Naive thymus-derived CD8-positive, alpha-beta T cell (primary cell): ENCODE measurements around the gene PIK3R3. TPM values are rescaled to one million over a fixed set of nuclear protein-coding genes. Genes with fewer than 3 reads are reported as not detected.

Experiments
- ATAC-seq, 2 donors: fragments of 150-1000 bp; cut with Tn5 transposase in 1 of 2; sonication (Bioruptor Pico), chemical (Tn5 transposase) in 1 of 2; 1 replicate in 1 of 2; 2 replicates in 1 of 2; pipeline ENCODE4 v1.10.0; 2021; ENCODE audit warnings: mild to moderate bottlenecking in 2 of 2, moderate library complexity in 2 of 2
- POLR2A ChIA-PET: fragments of 350-600 bp; sonication (Branson Sonifier 250); formaldehyde crosslinking; loops from one replicate; lab custom pipeline; 2021; ENCODE audit warnings: antibody characterized with exemption; lab: Charles Lee
- DNase-seq, 10 donors: peaks; one replicate each; pipeline versions ENCODE4 v3.0.0 to v3.0.0-alpha.2; 2020 to 2022
- H3K27ac Mint-ChIP-seq, 10 donors: one replicate each; pipeline ENCODE4 v1.8.0; 2020 to 2022; ENCODE audit warnings: mild to moderate bottlenecking in 10 of 10, mixed read lengths in 10 of 10, moderate library complexity in 4 of 10, inconsistent platforms in 1 of 10
- H3K27me3 Mint-ChIP-seq, 5 donors: one replicate each; pipeline ENCODE4 v1.8.0; 2021 to 2022; ENCODE audit warnings: mixed read lengths in 5 of 5
- H3K36me3 Mint-ChIP-seq, 3 donors: one replicate each; pipeline ENCODE4 v1.8.0; 2020 to 2022; ENCODE audit warnings: mixed read lengths in 3 of 3, mild to moderate bottlenecking in 2 of 3, inconsistent platforms in 1 of 3
- H3K4me1 Mint-ChIP-seq, 4 donors: one replicate each; pipeline ENCODE4 v1.8.0; 2021 to 2022; ENCODE audit warnings: mixed read lengths in 4 of 4
- H3K4me3 Mint-ChIP-seq, 10 donors: one replicate each; pipeline ENCODE4 v1.8.0; 2020 to 2022; ENCODE audit warnings: mild to moderate bottlenecking in 10 of 10, mixed read lengths in 10 of 10, moderate library complexity in 6 of 10, inconsistent platforms in 1 of 10
- H3K9me3 Mint-ChIP-seq, 9 donors: one replicate each; pipeline ENCODE4 v1.8.0; 2020 to 2022; ENCODE audit warnings: mixed read lengths in 9 of 9, mild to moderate bottlenecking in 3 of 9, inconsistent platforms in 1 of 9, moderate library complexity in 1 of 9
- polyA plus RNA-seq, 3 donors: library from polyadenylated mRNA; unstranded; fragments of 300-500 nt; fragmentation: Illumina TruSeq; gene quantifications; one replicate each; pipeline ENCODE4 v1.2.3, GENCODE V29; 2021
- total RNA-seq, 8 experiments: library from RNA in 2 of 8; stranded (reverse) in 2 of 8; gene quantifications; one replicate each; pipeline ENCODE4 v1.2.3 and lab custom pipeline; 2021 to 2026

Gene PIK3R3
- total and polyA plus RNA-seq, 5 experiments from 2014 or later: 0.41 to 1.4 (median 0.82) TPM

DNA sequence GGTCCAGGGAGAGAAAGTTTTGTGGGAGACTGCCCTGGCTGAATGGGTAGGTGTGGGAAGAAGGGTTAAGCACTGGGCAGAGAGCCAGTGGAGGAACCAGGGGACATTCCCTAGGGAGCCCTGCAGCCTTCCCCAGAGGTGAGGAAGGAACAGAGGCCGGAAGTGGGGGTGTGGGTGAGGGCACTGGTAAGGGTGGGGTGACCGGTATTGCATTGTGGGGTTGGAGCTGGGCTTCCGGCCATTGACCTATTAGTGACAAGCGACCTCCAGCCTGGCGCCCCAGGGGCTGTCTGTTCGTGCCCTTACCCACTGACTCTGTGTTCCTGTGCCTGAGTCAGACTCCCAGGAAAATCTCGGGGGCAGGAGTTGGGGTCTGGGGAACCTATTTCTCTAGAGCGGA, 38.9 kb upstream of the PIK3R3 start:
- POLR2A ChIA-PET: no interaction called here
- H3K4me1 Mint-ChIP-seq: peaks cover 12 to 18% (median 16%) of the 10 kb centered on the region in 4 donors
- no peak for DNase-seq
- no peaks in the 10 kb centered on the region for H3K36me3 Mint-ChIP-seq
- H3K9me3 Mint-ChIP-seq: no peaks in the 10 kb centered on the region
- no peak for ATAC-seq
- H3K27ac Mint-ChIP-seq: peak overlapping the region in 1 of 10 donors; percentile 59
- H3K27me3 Mint-ChIP-seq: peaks cover 0 to 9% (median 4%) of the 10 kb centered on the region in 5 donors
- no peak overlapping the region for H3K4me3 Mint-ChIP-seq

DNA sequence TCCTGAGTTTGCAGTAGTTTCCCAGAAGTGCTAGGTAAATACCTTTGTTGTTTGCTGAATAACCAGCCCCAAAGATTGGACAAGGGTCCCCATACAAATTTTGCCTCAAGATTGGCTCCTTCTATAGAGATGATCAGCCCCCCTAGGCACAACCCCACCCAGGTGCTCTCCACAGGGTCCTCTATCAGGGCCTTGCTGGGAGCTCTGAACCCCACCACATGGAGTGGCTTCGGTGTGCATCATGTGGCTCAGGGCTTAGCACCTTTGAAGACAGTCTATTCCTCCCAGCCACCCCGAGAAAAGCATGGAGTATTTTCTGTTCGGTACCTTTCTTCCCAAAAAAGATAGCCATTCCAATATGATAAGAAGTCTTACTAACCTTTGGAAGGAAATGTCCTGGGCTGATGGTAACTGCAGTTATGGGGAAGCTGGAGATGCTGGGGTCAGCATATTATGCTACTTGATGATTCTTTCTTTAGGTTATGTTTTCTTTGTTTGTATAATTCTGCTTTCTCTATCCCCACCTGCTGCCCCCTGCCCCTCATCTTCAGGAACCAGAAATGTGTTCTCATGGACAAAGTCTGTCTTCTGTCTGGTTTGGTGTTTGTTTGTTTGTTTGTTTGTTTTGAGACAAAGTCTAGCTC, 37.5 kb upstream of the PIK3R3 start:
- Mint-ChIP-seq H3K27me3 (peaks cover 0 to 9% (median 4%) of the 10 kb centered on the region in 5 donors), H3K27ac (peak overlapping the region in 1 of 10 donors; percentile 49), H3K4me3 (peak overlapping the region in 1 of 10 donors; percentile 39), H3K36me3 (no peaks in the 10 kb centered on the region), H3K4me1 (peaks cover 15 to 21% (median 19%) of the 10 kb centered on the region in 4 donors), H3K9me3 (no peaks in the 10 kb centered on the region)
- no peak for ATAC-seq
- no peak for DNase-seq
- POLR2A ChIA-PET: interaction anchor here (0.5 kb wide), 1 partner anchor 490 kb away, joined by 5 read pairs; no protein-coding TSS in a partner anchor

DNA sequence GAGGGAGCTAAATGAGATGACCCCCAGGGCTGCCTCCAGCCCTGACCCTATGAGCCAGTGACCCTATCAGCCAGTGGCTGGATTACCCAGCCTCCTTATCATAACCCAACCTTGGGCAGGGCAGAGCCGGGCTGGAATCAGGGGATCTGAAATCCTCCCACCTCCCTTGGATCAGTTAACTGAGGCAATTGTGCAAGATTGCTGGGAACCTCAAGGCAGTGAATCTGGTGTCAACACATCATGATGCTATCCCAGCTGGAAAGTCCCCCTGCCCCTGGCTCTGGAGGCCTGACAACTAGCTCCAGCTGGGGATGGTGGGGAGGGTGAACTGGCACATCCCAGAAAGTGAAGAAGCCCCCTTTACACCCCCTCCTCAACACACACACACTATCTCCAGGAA, 36.0 kb upstream of the PIK3R3 start:
- peak overlapping the region in 3 of 10 donors; percentile 90 to 91 (median 91) for H3K4me3 Mint-ChIP-seq
- ATAC-seq (no peak), DNase-seq (no peak)
- H3K9me3 Mint-ChIP-seq: no peaks in the 10 kb centered on the region
- peak overlapping the region in 3 of 10 donors; percentile 22 to 92 (median 86) for H3K27ac Mint-ChIP-seq
- peaks cover 0 to 9% (median 4%) of the 10 kb centered on the region in 5 donors for H3K27me3 Mint-ChIP-seq
- peaks cover 17 to 25% (median 19%) of the 10 kb centered on the region in 4 donors for H3K4me1 Mint-ChIP-seq
- H3K36me3 Mint-ChIP-seq: no peaks in the 10 kb centered on the region
- POLR2A ChIA-PET: no interaction called here

DNA sequence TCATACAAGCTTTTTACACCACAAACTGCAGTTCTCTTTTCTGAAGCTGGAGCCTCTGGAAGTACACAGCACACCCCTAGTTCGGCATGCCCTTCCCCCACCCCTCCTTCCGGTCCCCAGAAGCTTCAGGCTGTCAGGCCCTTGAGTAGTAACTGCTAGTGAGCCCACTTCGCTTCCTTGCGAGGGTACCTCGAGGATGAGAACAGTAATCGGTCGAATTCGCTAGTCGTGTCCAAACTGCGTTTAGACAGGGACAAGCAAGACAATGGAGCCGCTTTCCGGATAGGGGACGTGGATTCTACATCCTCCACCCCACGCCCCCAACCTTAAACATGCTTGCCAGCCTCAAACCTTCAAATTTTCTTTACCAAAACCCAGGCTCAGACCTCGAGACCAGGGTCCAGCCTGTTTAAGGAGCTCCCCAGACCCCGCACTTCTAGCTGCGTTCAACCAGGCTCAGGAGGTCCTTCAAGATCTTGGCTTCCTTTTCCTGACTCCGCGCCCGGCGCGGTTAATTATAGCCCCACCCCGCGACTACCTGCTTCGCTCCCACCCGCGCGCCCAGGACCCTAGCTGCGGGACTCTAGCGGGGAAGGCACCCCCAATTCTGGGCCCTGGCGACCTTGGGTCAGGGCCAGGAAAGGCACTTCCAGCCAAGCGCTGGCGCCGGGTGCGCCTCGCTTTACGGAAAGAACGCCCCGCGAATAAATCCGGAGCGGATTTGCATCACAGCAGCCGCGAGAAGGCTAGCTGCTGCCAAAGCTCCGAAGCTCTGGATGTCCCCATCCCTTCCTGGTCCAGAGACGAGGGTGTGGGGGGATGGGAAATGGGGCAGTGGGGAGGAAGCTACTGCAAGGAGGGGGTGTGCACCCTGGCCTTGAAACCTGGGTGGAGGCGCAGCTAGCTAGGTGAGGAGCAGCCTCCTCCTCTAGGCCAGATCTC, 34.4 kb upstream of the PIK3R3 start:
- Mint-ChIP-seq H3K36me3 (no peaks in the 10 kb centered on the region), H3K27ac (peak overlapping the region; percentile 92 to 98 (median 96)), H3K9me3 (no peaks in the 10 kb centered on the region), H3K4me1 (peaks cover 16 to 25% (median 19%) of the 10 kb centered on the region in 4 donors), H3K27me3 (peaks cover 0 to 9% (median 0%) of the 10 kb centered on the region in 5 donors), H3K4me3 (peak overlapping the region; percentile 85 to 95 (median 90))
- peak in 9 of 10 donors; percentile 19 to 82 (median 54) for DNase-seq
- POLR2A ChIA-PET: interaction anchor here (0.6 to 2.4 kb wide), 10 partner anchors 8 to 1074 kb away, joined by 3 to 11 read pairs (median 6); partner anchors contain the start of genes GPBP1L1, LRRC41, LURAP1 and PIK3R3
- peak; percentile 84 for ATAC-seq

DNA sequence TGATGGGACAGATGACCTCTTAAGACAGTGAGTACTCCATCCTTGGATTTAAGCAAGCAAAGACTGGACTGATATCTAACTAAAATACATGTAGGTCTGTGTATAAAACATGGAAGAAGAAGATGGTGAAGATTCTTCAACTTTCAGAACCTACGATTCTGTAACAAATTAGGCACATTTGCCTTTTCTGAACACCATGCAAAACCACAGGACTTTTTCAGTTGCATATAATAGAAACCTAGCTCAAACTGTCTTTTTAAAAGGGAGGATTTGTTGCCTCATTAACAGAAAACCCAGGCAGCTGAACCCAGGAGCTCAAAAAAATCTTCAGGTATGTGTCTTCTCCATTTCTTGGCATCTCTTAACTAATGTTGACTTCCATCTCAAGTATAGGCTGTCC, 27.8 kb upstream of the PIK3R3 start:
- no peaks in the 10 kb centered on the region for H3K27me3 Mint-ChIP-seq
- no peaks in the 10 kb centered on the region for H3K9me3 Mint-ChIP-seq
- DNase-seq (no peak), ATAC-seq (no peak)
- no peak overlapping the region for H3K27ac Mint-ChIP-seq
- H3K4me3 Mint-ChIP-seq: no peak overlapping the region
- H3K4me1 Mint-ChIP-seq: peaks cover 0 to 3% (median 1%) of the 10 kb centered on the region in 4 donors
- POLR2A ChIA-PET: no interaction called here
- no peaks in the 10 kb centered on the region for H3K36me3 Mint-ChIP-seq

DNA sequence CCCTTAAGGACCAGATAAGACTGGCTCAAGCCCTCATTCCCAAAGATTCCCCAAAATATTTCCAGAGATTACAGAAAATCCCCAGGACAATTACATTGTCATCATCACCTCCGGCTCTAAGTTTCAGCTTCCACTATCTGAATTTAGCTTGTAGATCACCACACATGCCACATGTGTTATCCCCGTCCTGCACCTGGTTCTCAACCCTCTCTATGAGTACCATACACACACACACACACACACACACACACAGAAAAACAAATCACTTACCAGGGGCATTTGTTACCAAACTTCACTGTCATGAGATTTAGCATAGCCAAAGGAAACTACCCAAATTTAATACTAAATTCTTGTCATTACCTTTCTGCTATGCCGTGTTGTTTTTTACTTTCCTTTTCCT, 27.1 kb upstream of the PIK3R3 start:
- Mint-ChIP-seq H3K4me3 (no peak overlapping the region), H3K36me3 (no peaks in the 10 kb centered on the region), H3K27ac (no peak overlapping the region), H3K9me3 (no peaks in the 10 kb centered on the region), H3K4me1 (peaks cover 0 to under 1% (median 0%) of the 10 kb centered on the region in 4 donors), H3K27me3 (no peaks in the 10 kb centered on the region)
- ATAC-seq (no peak), DNase-seq (no peak)
- POLR2A ChIA-PET: no interaction called here

DNA sequence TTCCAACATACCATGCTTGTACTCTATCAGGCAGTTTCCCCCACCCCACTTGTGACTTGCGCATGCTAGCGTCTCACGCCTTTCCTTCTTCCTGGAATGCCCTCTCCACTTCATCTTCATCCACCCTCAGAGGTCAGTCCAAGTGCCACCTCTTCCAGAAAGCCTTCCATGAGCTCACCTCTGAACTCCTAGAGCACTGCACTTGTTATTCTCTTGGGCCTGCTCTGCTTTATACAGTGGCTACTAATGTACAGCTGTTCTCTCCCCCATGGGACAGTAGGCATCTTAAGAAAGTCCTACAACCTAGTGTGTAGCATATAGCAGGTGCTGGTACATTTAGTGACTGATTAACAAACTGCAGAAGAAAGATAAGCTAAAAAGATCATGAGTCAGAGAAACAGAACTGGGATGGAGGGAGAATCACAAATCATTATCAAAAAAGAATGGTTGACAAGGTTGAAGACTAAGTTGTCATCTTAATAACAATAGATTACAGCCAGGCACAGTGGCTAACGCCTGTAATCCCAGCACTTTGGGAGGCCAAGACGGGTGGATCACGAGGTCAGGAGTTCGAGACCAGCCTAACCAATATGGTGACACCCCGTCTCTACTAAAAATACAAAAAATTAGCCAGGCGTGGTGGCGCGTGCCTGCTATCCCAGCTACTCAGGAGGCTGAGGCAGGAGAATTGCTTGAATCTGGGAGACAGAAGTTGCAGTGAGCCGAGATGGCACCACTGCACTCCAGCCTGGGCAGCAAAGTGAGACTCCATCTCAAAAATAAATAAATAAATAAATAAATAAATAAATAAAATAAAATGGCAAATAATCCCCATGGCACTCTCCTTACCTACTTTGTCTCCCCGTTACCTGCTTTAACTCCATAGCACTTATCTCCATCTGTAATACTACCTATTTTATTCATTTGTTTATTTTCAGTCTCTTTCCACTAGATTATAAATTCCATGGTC, 26.2 kb upstream of the PIK3R3 start:
- Mint-ChIP-seq H3K4me1 (no peaks in the 10 kb centered on the region), H3K36me3 (no peaks in the 10 kb centered on the region), H3K27ac (no peak overlapping the region), H3K27me3 (no peaks in the 10 kb centered on the region), H3K4me3 (no peak overlapping the region), H3K9me3 (no peaks in the 10 kb centered on the region)
- DNase-seq (no peak), ATAC-seq (no peak)
- POLR2A ChIA-PET: interaction anchor here (0.7 kb wide), 1 partner anchor 9 kb away, joined by 3 read pairs; no protein-coding TSS in a partner anchor

DNA sequence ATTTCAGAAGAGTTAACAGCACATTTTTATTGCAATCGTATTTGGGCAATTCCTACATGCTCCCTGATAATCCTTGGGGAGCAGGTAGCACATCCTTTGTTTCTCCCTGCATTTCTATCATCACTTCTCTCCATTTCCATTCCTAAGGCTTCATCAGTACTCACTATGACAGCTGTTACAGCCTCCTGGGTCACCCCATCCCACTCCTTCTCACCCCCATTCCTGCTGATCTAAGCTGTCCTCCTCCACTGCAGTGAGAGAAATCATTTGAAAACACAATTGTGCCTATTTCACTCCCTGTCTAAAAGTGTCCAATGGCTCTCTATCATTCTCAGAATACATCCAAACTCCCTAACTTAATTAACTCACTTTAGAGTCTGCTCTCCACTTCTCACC, 25.5 kb upstream of the PIK3R3 start:
- ATAC-seq: no peak
- no peak for DNase-seq
- Mint-ChIP-seq H3K36me3 (no peaks in the 10 kb centered on the region), H3K4me3 (no peak overlapping the region), H3K27me3 (no peaks in the 10 kb centered on the region), H3K4me1 (no peaks in the 10 kb centered on the region), H3K27ac (no peak overlapping the region), H3K9me3 (no peaks in the 10 kb centered on the region)
- POLR2A ChIA-PET: no interaction called here

DNA sequence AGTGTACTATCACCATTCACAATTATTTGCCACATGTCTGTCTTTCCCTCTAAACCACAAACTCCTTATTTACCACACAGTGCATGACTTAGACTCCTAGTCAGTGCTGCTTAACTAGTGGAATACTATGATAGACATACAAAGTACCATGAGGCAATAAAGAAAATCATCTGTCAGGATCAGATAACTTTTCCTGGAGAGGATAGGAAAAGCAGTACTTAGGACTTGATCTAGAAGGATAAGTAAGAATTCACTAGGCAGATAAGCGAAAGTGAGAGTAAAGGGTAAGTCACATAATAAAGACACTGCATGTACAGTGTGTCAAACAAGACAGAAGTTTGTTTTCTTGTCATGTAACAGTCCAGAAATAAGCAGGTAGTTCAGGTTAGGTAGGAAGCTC, 21.3 kb upstream of the PIK3R3 start:
- POLR2A ChIA-PET: no interaction called here
- DNase-seq: no peak
- no peaks in the 10 kb centered on the region for H3K9me3 Mint-ChIP-seq
- no peak overlapping the region for H3K4me3 Mint-ChIP-seq
- H3K27me3 Mint-ChIP-seq: no peaks in the 10 kb centered on the region
- no peaks in the 10 kb centered on the region for H3K4me1 Mint-ChIP-seq
- no peak overlapping the region for H3K27ac Mint-ChIP-seq
- H3K36me3 Mint-ChIP-seq: no peaks in the 10 kb centered on the region
- no peak for ATAC-seq

DNA sequence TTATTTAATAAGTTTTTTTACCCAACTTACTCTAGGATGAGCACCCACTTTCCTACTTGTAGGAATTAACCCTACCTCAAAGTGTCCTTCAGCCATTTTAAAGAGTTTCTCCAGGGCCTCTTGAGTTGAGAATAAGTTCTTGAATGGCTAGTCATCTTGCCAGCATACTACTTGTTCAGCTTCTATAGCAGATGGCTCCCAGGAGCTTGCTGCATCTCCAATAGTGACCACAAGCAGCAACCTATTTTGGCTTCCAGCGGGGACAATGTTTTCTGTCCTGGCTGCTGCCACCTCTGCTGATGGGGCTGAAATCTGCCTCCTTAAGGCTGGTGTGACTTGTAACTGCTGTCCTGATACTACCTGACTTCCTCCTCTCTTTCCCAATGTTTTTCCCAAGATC, 20.8 kb upstream of the PIK3R3 start:
- Mint-ChIP-seq H3K36me3 (no peaks in the 10 kb centered on the region), H3K4me1 (no peaks in the 10 kb centered on the region), H3K4me3 (no peak overlapping the region), H3K9me3 (no peaks in the 10 kb centered on the region), H3K27ac (no peak overlapping the region), H3K27me3 (no peaks in the 10 kb centered on the region)
- DNase-seq (no peak), ATAC-seq (no peak)
- POLR2A ChIA-PET: no interaction called here

DNA sequence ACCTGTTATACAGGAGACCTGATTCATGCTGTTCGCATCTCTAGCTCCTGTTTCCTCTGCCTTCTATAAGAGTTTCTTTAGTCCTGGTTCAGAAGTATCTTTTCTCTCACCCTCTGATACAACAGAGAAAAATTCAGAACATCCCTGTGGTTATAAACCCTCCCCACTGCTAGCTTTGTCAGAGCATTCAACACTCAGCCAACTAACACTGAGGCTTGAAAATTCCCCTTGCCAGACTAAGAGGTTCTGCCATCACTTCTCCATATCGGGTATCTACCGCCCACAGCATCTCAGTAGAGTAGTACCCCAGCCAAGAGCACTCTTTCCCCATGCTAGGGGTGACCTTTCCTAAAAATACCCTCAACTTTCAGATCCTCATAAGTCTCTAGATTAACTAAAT, 19.6 kb upstream of the PIK3R3 start:
- Mint-ChIP-seq H3K27me3 (no peaks in the 10 kb centered on the region), H3K9me3 (no peaks in the 10 kb centered on the region), H3K27ac (no peak overlapping the region), H3K4me1 (no peaks in the 10 kb centered on the region), H3K36me3 (no peaks in the 10 kb centered on the region), H3K4me3 (no peak overlapping the region)
- POLR2A ChIA-PET: no interaction called here
- ATAC-seq: no peak
- DNase-seq: no peak

DNA sequence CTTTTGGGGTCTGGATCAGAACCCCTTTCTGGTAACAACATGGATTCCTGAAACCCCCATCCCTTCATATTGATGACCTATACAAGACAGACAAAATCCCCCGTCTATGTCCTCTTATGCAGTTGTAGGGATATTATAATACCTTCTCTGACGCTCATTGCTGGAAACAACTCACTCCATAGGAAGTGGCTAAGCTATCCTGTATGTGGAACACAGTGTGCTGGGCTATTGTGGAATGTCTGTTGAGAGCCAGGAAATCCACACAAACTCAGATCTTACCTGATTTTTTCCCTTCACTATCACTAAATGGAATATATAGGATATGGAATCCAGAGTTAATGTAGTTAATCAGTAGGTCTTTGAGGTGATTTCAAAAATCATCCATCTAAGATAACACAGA, 17.7 kb upstream of the PIK3R3 start:
- Mint-ChIP-seq H3K27me3 (no peaks in the 10 kb centered on the region), H3K9me3 (no peaks in the 10 kb centered on the region), H3K4me3 (no peak overlapping the region), H3K36me3 (no peaks in the 10 kb centered on the region), H3K4me1 (no peaks in the 10 kb centered on the region), H3K27ac (no peak overlapping the region)
- DNase-seq (no peak), ATAC-seq (no peak)
- POLR2A ChIA-PET: no interaction called here
